Natural killer cell (primary cell): ENCODE results near the gene KCNC1. TPM values are rescaled to one million over a fixed set of nuclear protein-coding genes. Genes with fewer than 3 reads are reported as not detected.
A peak's percentile ranks its signal among the peaks of the same experiment; 100 is the strongest.

Experiments
- ATAC-seq, 3 donors: fragments of 150-1000 bp in 2 of 3; fragments of 200-7000 bp in 1 of 3; cut with Tn5 transposase; 1 replicate in 1 of 3; 2 replicates in 2 of 3; pipeline ENCODE4 v1.10.0; 2021; ENCODE audit warnings: mild to moderate bottlenecking in 2 of 3, moderate library complexity in 2 of 3
- DNase-seq, 2 donors: peaks; one replicate each; pipeline versions ENCODE4 v3.0.0 to v3.0.0-alpha.2; 2013 to 2021; ENCODE audit warnings: mixed read lengths in 1 of 2
- H3K27ac ChIP-seq: one replicate; pipeline ENCODE4 v1.5.1; 2013; ENCODE audit warnings: mild to moderate bottlenecking, low read length
- H3K27me3 ChIP-seq: one replicate; pipeline ENCODE4 v1.6.1; 2013; ENCODE audit warnings: low read length; ENCODE audit not compliant: control insufficient read depth, insufficient read depth
- H3K36me3 ChIP-seq: one replicate; pipeline ENCODE4 v1.6.1; 2013; ENCODE audit warnings: low read length; ENCODE audit not compliant: control insufficient read depth, insufficient read depth
- H3K4me1 ChIP-seq: one replicate; pipeline ENCODE4 v1.6.1; 2013; ENCODE audit warnings: low read length; ENCODE audit not compliant: control insufficient read depth, insufficient read depth
- H3K4me3 ChIP-seq: one replicate; pipeline ENCODE4 v1.5.1; 2013; ENCODE audit warnings: low read length
- H3K9me3 ChIP-seq: one replicate; pipeline ENCODE4 v1.6.1; 2013; ENCODE audit warnings: low read length; ENCODE audit not compliant: control insufficient read depth, insufficient read depth
- H3K27ac Mint-ChIP-seq, 2 donors: one replicate each; pipeline ENCODE4 v1.8.0; 2022; ENCODE audit warnings: mild to moderate bottlenecking in 2 of 2, mixed read lengths in 2 of 2, moderate library complexity in 1 of 2
- H3K27me3 Mint-ChIP-seq, 2 donors: one replicate each; pipeline ENCODE4 v1.8.0; 2022; ENCODE audit warnings: low read depth in 2 of 2, mixed read lengths in 2 of 2
- H3K36me3 Mint-ChIP-seq: one replicate; pipeline ENCODE4 v1.8.0; 2022; ENCODE audit warnings: mixed read lengths
- H3K4me1 Mint-ChIP-seq, 2 donors: one replicate each; pipeline ENCODE4 v1.8.0; 2022; ENCODE audit warnings: mixed read lengths in 2 of 2
- H3K4me3 Mint-ChIP-seq: one replicate; pipeline ENCODE4 v1.8.0; 2022; ENCODE audit warnings: mild to moderate bottlenecking, moderate library complexity, mixed read lengths
- H3K9me3 Mint-ChIP-seq, 2 donors: one replicate each; pipeline ENCODE4 v1.8.0; 2022; ENCODE audit warnings: mixed read lengths in 2 of 2
- WGBS: methylation state at CpG from one replicate; pipeline ENCODE4 v1.1.7; 2013; ENCODE audit warnings: missing lambda C conversion rate; ENCODE audit not compliant: insufficient coverage; 5-methylcytosine and 5-hydroxymethylcytosine counted together
- intact Hi-C: fragments of 100-400 bp; cut with micrococcal nuclease; formaldehyde crosslinking; loops from one replicate; pipeline ENCODE4 v1.14.2; 2022
- total RNA-seq, 4 donors: library from RNA; stranded (reverse); fragments of 120-200 nt in 1 of 4; gene quantifications; one replicate each; pipeline versions ENCODE4 v1.2.3 to v1.2.4, GENCODE V29; 2013 to 2022
- TF ChIP-seq, protein P1 (sequence below): fragments of 200-600 bp; IDR thresholded peaks from one replicate; pipeline ENCODE4 v1.8.0; 2022; ENCODE audit warnings: antibody characterized with exemption

Gene KCNC1
- total RNA-seq, 3 donors from 2014 or later (not counting 1 experiment from before 2014, with no cell fraction given): not detected

GRCh38 chr11:17702876-17703275 is 31.7 kb upstream of the KCNC1 start:
- Mint-ChIP-seq H3K4me3 (no peak overlapping the region), H3K27ac (no peak overlapping the region), H3K36me3 (no peaks in the 10 kb centered on the region), H3K9me3 (no peaks in the 10 kb centered on the region), H3K4me1 (no peaks in the 10 kb centered on the region), H3K27me3 (peaks cover 11 to 23% of the 10 kb centered on the region in 2 donors)
- H3K4me3 ChIP-seq: no peak overlapping the region
- H3K9me3 ChIP-seq: no peaks in the 10 kb centered on the region
- H3K36me3 ChIP-seq: no peaks in the 10 kb centered on the region
- H3K27ac ChIP-seq: no peak overlapping the region
- ATAC-seq (no peak), DNase-seq (no peak)
- intact Hi-C loops: no loop called here
- H3K27me3 ChIP-seq: no peaks in the 10 kb centered on the region
- TF ChIP-seq, protein P1, sequence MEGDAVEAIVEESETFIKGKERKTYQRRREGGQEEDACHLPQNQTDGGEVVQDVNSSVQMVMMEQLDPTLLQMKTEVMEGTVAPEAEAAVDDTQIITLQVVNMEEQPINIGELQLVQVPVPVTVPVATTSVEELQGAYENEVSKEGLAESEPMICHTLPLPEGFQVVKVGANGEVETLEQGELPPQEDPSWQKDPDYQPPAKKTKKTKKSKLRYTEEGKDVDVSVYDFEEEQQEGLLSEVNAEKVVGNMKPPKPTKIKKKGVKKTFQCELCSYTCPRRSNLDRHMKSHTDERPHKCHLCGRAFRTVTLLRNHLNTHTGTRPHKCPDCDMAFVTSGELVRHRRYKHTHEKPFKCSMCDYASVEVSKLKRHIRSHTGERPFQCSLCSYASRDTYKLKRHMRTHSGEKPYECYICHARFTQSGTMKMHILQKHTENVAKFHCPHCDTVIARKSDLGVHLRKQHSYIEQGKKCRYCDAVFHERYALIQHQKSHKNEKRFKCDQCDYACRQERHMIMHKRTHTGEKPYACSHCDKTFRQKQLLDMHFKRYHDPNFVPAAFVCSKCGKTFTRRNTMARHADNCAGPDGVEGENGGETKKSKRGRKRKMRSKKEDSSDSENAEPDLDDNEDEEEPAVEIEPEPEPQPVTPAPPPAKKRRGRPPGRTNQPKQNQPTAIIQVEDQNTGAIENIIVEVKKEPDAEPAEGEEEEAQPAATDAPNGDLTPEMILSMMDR: no peak
- 58% methylated on average over 5 of the region's 5 CpGs for WGBS
- H3K4me1 ChIP-seq: no peaks in the 10 kb centered on the region

DNA sequence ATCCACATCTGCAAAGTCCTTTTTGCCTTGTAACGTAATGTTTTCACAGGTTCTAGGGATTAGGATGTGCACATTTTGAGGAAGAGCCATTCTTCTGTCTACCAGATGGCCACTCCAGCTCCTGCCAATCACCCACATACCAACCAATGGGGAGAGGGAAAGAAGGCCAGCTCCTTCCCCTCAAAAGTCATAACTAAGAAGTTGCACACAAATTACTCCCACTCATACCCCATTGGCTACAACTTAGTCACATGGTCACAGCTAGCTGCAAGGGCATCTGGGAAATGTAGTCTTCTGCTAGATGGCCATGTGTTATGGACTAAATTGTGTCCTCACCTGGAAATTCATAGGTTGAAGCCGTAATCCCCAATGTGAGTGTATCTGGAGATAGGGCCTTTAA is 30.6 kb upstream of the KCNC1 start:
- no peak overlapping the region for H3K27ac ChIP-seq
- H3K36me3 ChIP-seq: no peaks in the 10 kb centered on the region
- 89% methylated on average over 1 of the region's 2 CpGs for WGBS
- H3K4me3 ChIP-seq: no peak overlapping the region
- no peaks in the 10 kb centered on the region for H3K4me1 ChIP-seq
- Mint-ChIP-seq H3K4me1 (no peaks in the 10 kb centered on the region), H3K4me3 (no peak overlapping the region), H3K27ac (no peak overlapping the region), H3K9me3 (no peaks in the 10 kb centered on the region), H3K27me3 (peaks cover 11 to 14% of the 10 kb centered on the region in 2 donors), H3K36me3 (no peaks in the 10 kb centered on the region)
- no peak for ATAC-seq
- H3K27me3 ChIP-seq: no peaks in the 10 kb centered on the region
- intact Hi-C loops: no loop called here
- TF ChIP-seq, protein P1: no peak
- peak in 1 of 2 donors; percentile 2 for DNase-seq
- no peaks in the 10 kb centered on the region for H3K9me3 ChIP-seq

DNA sequence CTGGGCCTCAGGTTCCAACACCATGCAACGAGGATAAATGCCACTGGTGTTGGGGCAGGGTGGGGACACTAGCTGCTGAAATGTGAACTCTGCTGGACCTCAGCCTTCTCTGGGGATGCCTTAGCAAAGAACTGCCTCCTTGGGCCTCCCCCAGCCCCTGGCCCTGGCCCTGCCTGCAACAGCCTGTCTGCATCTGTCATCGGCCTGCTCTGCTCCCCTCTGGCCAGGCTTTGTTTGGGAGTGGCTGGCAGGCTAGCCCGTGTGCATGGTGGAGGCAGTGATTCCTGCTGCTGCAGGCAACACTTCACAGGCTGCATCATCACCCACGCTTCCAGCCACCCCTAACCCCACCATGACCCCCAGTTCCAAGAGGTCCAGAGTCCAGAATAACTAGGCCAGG is 26.8 kb upstream of the KCNC1 start:
- H3K27ac ChIP-seq: no peak overlapping the region
- Mint-ChIP-seq H3K27ac (no peak overlapping the region), H3K9me3 (no peaks in the 10 kb centered on the region), H3K4me1 (no peaks in the 10 kb centered on the region), H3K36me3 (no peaks in the 10 kb centered on the region), H3K4me3 (no peak overlapping the region), H3K27me3 (peaks cover 9 to 14% of the 10 kb centered on the region in 2 donors)
- TF ChIP-seq, protein P1: no peak
- WGBS: 63% methylated on average over 4 of the region's 4 CpGs
- no peaks in the 10 kb centered on the region for H3K4me1 ChIP-seq
- H3K27me3 ChIP-seq: no peaks in the 10 kb centered on the region
- no peaks in the 10 kb centered on the region for H3K36me3 ChIP-seq
- DNase-seq (no peak), ATAC-seq (no peak)
- H3K9me3 ChIP-seq: no peaks in the 10 kb centered on the region
- no peak overlapping the region for H3K4me3 ChIP-seq
- intact Hi-C loops: no loop called here

GRCh38 chr11:17711836-17712235 is 22.7 kb upstream of the KCNC1 start:
- TF ChIP-seq, protein P1: no peak
- DNase-seq: no peak
- Histone ChIP-seq H3K4me1 (no peaks in the 10 kb centered on the region), H3K4me3 (no peak overlapping the region), H3K36me3 (no peaks in the 10 kb centered on the region), H3K27me3 (no peaks in the 10 kb centered on the region), H3K9me3 (no peaks in the 10 kb centered on the region), H3K27ac (no peak overlapping the region)
- H3K27me3 Mint-ChIP-seq: peaks cover 0 to 5% of the 10 kb centered on the region in 2 donors
- no peak overlapping the region for H3K4me3 Mint-ChIP-seq
- H3K36me3 Mint-ChIP-seq: no peaks in the 10 kb centered on the region
- intact Hi-C loops: no loop called here
- no peaks in the 10 kb centered on the region for H3K9me3 Mint-ChIP-seq
- H3K4me1 Mint-ChIP-seq: no peaks in the 10 kb centered on the region
- no peak for ATAC-seq
- WGBS: 32% methylated on average over 2 of the region's 4 CpGs
- no peak overlapping the region for H3K27ac Mint-ChIP-seq
